ENCODE data around the gene ZBTB7B. TPM values are rescaled to one million over a fixed set of nuclear protein-coding genes. Genes with fewer than 3 reads are reported as not detected.
A peak's percentile ranks its signal among the peaks of the same experiment; 100 is the strongest.

Gene ZBTB7B
- total RNA-seq, 4 donors from 2014 or later, result 44.6 to 53.4 (median 49.5) TPM

- Histone ChIP-seq H3K4me1 (peaks cover 0 to 46% (median 22%) of the 10 kb centered on the region in 4 donors), H3K9me3 (no peaks in the 10 kb centered on the region), H3K36me3 (no peaks in the 10 kb centered on the region), H3K27ac (peak overlapping the region; percentile 88 to 99 (median 98)), H3K4me3 (peak overlapping the region; percentile 58 to 94 (median 78)), H3K27me3 (no peaks in the 10 kb centered on the region)
- 1 to 3% methylated on average over 34 to 49 of the region's 50 CpGs for WGBS, 2 donors
- DNase-seq (ENCODE audit: low spot score in 2 of 2), result no peak
- TF ChIP-seq CTCF (IDR thresholded peaks at IDR 0.05) (peak in 1 of 5 experiments; percentile 16), POLR2A (IDR thresholded peaks at IDR 0.05) (no peak), EP300 (IDR thresholded peaks at IDR 0.05) (no peak)
These were observed 2.8 kb upstream of the ZBTB7B start for GRCh38 chr1:154999571-155000410.

GRCh38 chr1:155000411-155000725 lies 2.2 kb upstream of the ZBTB7B start:
- H3K4me1 ChIP-seq, result peaks cover 0 to 51% (median 27%) of the 10 kb centered on the region in 4 donors
- no peaks in the 10 kb centered on the region for H3K36me3 ChIP-seq
- TF ChIP-seq CTCF (IDR thresholded peaks at IDR 0.05) (no peak), POLR2A (IDR thresholded peaks at IDR 0.05) (no peak), EP300 (IDR thresholded peaks at IDR 0.05) (no peak)
- DNase-seq (ENCODE audit: low spot score in 2 of 2), result no peak
- no peaks in the 10 kb centered on the region for H3K27me3 ChIP-seq
- H3K4me3 ChIP-seq, result peak overlapping the region; percentile 58 to 94 (median 78)
- H3K9me3 ChIP-seq, result no peaks in the 10 kb centered on the region
- H3K27ac ChIP-seq, result peak overlapping the region; percentile 88 to 99 (median 98)
- 2% methylated on average over 12 to 13 of the region's 13 CpGs for WGBS, 2 donors

- H3K27ac ChIP-seq, result peak overlapping the region; percentile 88 to 99 (median 98)
- no peaks in the 10 kb centered on the region for H3K9me3 ChIP-seq
- WGBS, 2 donors, result 0 to 1% methylated on average over 19 to 35 of the region's 43 CpGs
- H3K4me3 ChIP-seq, result peak overlapping the region; percentile 58 to 94 (median 78)
- H3K36me3 ChIP-seq, result no peaks in the 10 kb centered on the region
- TF ChIP-seq POLR2A (IDR thresholded peaks at IDR 0.05) (peak; percentile 65 to 86), EP300 (IDR thresholded peaks at IDR 0.05) (peak; percentile 19 to 85), CTCF (IDR thresholded peaks at IDR 0.05) (peak in 2 of 5 experiments; percentile 66 to 80)
- H3K4me1 ChIP-seq, result peaks cover 0 to 51% (median 32%) of the 10 kb centered on the region in 4 donors
- no peaks in the 10 kb centered on the region for H3K27me3 ChIP-seq
- peak; percentile 68 to 83 for DNase-seq (ENCODE audit: low spot score in 2 of 2)
These were observed 1.7 kb upstream of the ZBTB7B start for GRCh38 chr1:155000726-155001424.

- Histone ChIP-seq H3K4me1 (peaks cover 0 to 55% (median 37%) of the 10 kb centered on the region in 4 donors), H3K9me3 (no peaks in the 10 kb centered on the region), H3K27ac (peak overlapping the region; percentile 88 to 99 (median 98)), H3K4me3 (peak overlapping the region; percentile 58 to 94 (median 78)), H3K36me3 (no peaks in the 10 kb centered on the region), H3K27me3 (no peaks in the 10 kb centered on the region)
- WGBS, 2 donors, result 0 to 3% methylated on average over 11 of the region's 11 CpGs
- TF ChIP-seq EP300 (IDR thresholded peaks at IDR 0.05) (no peak), POLR2A (IDR thresholded peaks at IDR 0.05) (no peak), CTCF (IDR thresholded peaks at IDR 0.05) (no peak)
- DNase-seq (ENCODE audit: low spot score in 2 of 2), result no peak
These were observed 1.3 kb upstream of the ZBTB7B start for GRCh38 chr1:155001425-155001674.

Measured in tibial nerve (tissue), 4 donors.